Measurements from ENCODE around the gene EPHA3. TPM values are rescaled to one million over a fixed set of nuclear protein-coding genes. Genes with fewer than 3 reads are reported as not detected.

Gene EPHA3
- polyA plus RNA-seq, 1 donor from 2014 or later: 33.0 TPM

GRCh38 chr3:89440386-89440785, 333.0 kb downstream of the EPHA3 start:
- no peak overlapping the region for H3K9ac ChIP-seq (ENCODE audit: low read length)
- TF ChIP-seq MXI1 (conservative IDR thresholded peaks at IDR 0.05; ENCODE audit: poor library complexity, severe bottlenecking): no peak
- TF ChIP-seq REST (IDR thresholded peaks at IDR 0.05; ENCODE audit: borderline replicate concordance): no peak
- TF ChIP-seq CTCF (IDR thresholded peaks at IDR 0.05; ENCODE audit: poor library complexity, severe bottlenecking): no peak
- TF ChIP-seq POLR2AphosphoS5 (IDR thresholded peaks at IDR 0.05): no peak
- TF ChIP-seq RAD21 (conservative IDR thresholded peaks at IDR 0.05): no peak
- no peak for TF ChIP-seq SMC3 (conservative IDR thresholded peaks at IDR 0.05; ENCODE audit: poor library complexity)
- TF ChIP-seq EZH2 (IDR thresholded peaks at IDR 0.05; ENCODE audit: borderline replicate concordance, insufficient read depth, low read length, poor library complexity, severe bottlenecking): no peak
- no peak for TF ChIP-seq EP300 (conservative IDR thresholded peaks at IDR 0.05; ENCODE audit: poor library complexity, severe bottlenecking)
- TF ChIP-seq TAF1 (IDR thresholded peaks at IDR 0.05; ENCODE audit: low read depth): no peak
- no peak overlapping the region for H2AFZ ChIP-seq (ENCODE audit: low read depth, low read length)

GRCh38 chr3:89441141-89441540, 333.7 kb downstream of the EPHA3 start:
- no peak overlapping the region for H3K9ac ChIP-seq (ENCODE audit: low read length)
- H3K4me3 ChIP-seq (ENCODE audit: low read length): no peak overlapping the region
- no peak overlapping the region for H3K4me2 ChIP-seq (ENCODE audit: low read length)
- no peaks in the 10 kb centered on the region for H3K27me3 ChIP-seq (ENCODE audit: insufficient read depth, low read depth, low read length)
- TF ChIP-seq EZH2 (IDR thresholded peaks at IDR 0.05; ENCODE audit: borderline replicate concordance, insufficient read depth, low read length, poor library complexity, severe bottlenecking) (no peak), RAD21 (conservative IDR thresholded peaks at IDR 0.05) (no peak), CTCF (IDR thresholded peaks at IDR 0.05; ENCODE audit: poor library complexity, severe bottlenecking) (no peak), REST (IDR thresholded peaks at IDR 0.05; ENCODE audit: borderline replicate concordance) (no peak), EP300 (conservative IDR thresholded peaks at IDR 0.05; ENCODE audit: poor library complexity, severe bottlenecking) (no peak), SMC3 (conservative IDR thresholded peaks at IDR 0.05; ENCODE audit: poor library complexity) (no peak)
- H3K9me2 ChIP-seq (ENCODE audit: insufficient read depth, low read length): no peaks in the 10 kb centered on the region
- H4K20me1 ChIP-seq (ENCODE audit: insufficient read depth): no peaks in the 10 kb centered on the region
- no peaks in the 10 kb centered on the region for H3K36me3 ChIP-seq (ENCODE audit: insufficient read depth, low read length)
- no peaks in the 10 kb centered on the region for H3F3A ChIP-seq (ENCODE audit: insufficient read depth, low read length, poor library complexity, severe bottlenecking)
- no peaks in the 10 kb centered on the region for H3K9me3 ChIP-seq (ENCODE audit: low read length)
- H2AFZ ChIP-seq (ENCODE audit: low read depth, low read length): no peak overlapping the region
- no peaks in the 10 kb centered on the region for H3K79me2 ChIP-seq (replicated peaks; ENCODE audit: insufficient read depth, low read length)
- H3K27ac ChIP-seq (ENCODE audit: low read length): no peak overlapping the region

More at GRCh38 chr3:89440386-89440785, 333.0 kb downstream of the EPHA3 start:
- Histone ChIP-seq H3K27me3 (ENCODE audit: insufficient read depth, low read depth, low read length) (no peaks in the 10 kb centered on the region), H3K36me3 (ENCODE audit: insufficient read depth, low read length) (no peaks in the 10 kb centered on the region), H3F3A (ENCODE audit: insufficient read depth, low read length, poor library complexity, severe bottlenecking) (no peaks in the 10 kb centered on the region), H3K4me2 (ENCODE audit: low read length) (no peak overlapping the region), H3K27ac (ENCODE audit: low read length) (no peak overlapping the region), H4K20me1 (ENCODE audit: insufficient read depth) (no peaks in the 10 kb centered on the region), H3K4me3 (ENCODE audit: low read length) (no peak overlapping the region), H3K9me2 (ENCODE audit: insufficient read depth, low read length) (no peaks in the 10 kb centered on the region), H3K9me3 (ENCODE audit: low read length) (no peaks in the 10 kb centered on the region), H3K79me2 (replicated peaks; ENCODE audit: insufficient read depth, low read length) (no peaks in the 10 kb centered on the region)
